OCI-LY1 (cell line): Measurements from ENCODE around the gene SORCS3.

Source experiments
- EZH2 ChIP-seq: fragments of 200-600 bp; sonication (generic), shearing (Covaris generic); IDR thresholded peaks from 2 replicates; pipeline ENCODE4 v1.8.0; 2017; ENCODE audit warnings: borderline replicate concordance, mixed run types, mild to moderate bottlenecking, antibody characterized with exemption, low read length, moderate library complexity, mixed read lengths
- TF ChIP-seq, protein P1 (sequence below): fragments of 200-600 bp; sonication (generic), shearing (Covaris generic); IDR thresholded peaks from 2 replicates; pipeline ENCODE4 v1.5.1; 2017; ENCODE audit warnings: mild to moderate bottlenecking, antibody characterized with exemption, low read length, moderate library complexity, mixed read lengths

- TF ChIP-seq EZH2 = no peak
- TF ChIP-seq, protein P1, sequence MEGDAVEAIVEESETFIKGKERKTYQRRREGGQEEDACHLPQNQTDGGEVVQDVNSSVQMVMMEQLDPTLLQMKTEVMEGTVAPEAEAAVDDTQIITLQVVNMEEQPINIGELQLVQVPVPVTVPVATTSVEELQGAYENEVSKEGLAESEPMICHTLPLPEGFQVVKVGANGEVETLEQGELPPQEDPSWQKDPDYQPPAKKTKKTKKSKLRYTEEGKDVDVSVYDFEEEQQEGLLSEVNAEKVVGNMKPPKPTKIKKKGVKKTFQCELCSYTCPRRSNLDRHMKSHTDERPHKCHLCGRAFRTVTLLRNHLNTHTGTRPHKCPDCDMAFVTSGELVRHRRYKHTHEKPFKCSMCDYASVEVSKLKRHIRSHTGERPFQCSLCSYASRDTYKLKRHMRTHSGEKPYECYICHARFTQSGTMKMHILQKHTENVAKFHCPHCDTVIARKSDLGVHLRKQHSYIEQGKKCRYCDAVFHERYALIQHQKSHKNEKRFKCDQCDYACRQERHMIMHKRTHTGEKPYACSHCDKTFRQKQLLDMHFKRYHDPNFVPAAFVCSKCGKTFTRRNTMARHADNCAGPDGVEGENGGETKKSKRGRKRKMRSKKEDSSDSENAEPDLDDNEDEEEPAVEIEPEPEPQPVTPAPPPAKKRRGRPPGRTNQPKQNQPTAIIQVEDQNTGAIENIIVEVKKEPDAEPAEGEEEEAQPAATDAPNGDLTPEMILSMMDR = peak; percentile 49
These were observed 18.4 kb upstream of the SORCS3 start for GRCh38 chr10:104622598-104623209.
